Activated CD4-positive, CD25-positive, alpha-beta regulatory T cell treated with anti-CD3 and anti-CD28 coated beads, Interleukin-2, amount 50 U/mL, for 16 hours (primary cell): ENCODE results near the gene PCYT2.

Source experiments
- DNase-seq: peaks from one replicate; pipeline ENCODE4 v3.0.0-alpha.2; 2020; ENCODE audit warnings: low read depth, low spot score

PCYT2 gene

DNA sequence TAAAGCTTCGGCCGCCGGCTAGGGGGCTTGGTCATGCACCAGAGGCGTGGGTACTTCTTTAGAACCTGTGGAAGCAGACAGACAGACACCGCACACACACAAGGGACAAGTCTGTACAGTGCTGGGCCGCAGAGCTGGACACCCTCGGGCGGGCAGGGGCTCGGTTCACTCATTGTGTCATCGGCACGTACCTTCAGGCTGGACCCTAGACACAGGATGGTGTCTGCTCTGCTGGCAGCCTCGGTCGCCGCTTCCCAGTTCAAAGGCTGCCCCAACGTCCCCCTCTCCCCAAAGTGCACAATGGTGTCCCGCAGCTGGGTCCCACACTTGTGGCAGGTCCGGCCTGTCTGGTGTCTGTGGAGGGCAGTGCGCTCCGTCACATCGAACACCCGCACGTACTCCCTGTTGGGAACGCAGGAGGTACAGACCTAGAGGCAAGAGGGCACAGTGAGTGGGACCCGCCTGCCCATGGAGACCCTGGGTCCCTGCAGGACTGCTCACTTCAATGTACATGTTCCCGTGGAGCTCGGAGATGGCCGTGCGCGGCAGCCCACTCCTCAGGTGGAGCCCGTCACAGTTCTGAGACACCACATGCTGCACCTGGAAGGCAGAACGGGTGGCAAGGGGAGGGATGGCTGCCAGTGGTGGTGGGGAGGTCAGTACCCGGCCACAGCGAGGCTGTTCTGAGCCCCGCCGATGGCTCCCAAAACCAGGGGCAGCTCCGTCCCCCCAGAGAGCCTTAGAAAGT is 3.1 kb upstream of the PCYT2 start:
- DNase-seq = no peak

DNA sequence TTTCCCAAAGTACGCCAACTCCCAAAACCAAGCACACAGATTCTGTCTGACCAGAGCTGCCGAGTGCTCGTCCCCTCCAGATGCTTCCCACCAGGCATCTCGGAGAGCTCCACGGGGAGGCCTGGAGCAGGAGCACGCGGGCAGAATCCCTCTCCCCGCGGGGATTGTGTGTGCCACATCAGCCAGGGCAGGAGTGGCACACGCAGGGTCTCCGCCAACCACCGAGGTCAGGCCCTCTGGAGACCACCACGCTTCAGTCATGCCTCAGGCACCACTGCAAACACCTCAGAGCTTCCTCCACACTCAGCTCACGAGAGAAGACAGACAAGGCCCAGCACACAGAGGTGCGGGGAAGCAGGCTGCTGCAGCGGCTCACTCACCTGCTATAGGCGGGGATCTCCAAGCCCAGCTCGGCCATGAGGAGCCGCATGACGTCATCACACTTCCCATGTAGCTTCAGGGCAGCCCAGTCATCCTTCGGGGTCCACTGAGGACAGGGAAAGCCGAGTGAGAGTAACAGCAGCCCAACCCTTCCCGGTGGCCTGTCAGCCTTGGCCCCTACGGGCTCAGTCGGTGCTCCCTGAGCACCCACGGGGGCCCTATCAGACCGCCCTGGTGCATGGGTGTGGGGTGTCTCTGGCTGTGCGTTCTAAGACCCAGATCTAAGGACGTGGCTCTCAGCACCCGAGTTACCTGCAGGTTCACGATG is 2.3 kb upstream of the PCYT2 start:
- no peak for DNase-seq

DNA sequence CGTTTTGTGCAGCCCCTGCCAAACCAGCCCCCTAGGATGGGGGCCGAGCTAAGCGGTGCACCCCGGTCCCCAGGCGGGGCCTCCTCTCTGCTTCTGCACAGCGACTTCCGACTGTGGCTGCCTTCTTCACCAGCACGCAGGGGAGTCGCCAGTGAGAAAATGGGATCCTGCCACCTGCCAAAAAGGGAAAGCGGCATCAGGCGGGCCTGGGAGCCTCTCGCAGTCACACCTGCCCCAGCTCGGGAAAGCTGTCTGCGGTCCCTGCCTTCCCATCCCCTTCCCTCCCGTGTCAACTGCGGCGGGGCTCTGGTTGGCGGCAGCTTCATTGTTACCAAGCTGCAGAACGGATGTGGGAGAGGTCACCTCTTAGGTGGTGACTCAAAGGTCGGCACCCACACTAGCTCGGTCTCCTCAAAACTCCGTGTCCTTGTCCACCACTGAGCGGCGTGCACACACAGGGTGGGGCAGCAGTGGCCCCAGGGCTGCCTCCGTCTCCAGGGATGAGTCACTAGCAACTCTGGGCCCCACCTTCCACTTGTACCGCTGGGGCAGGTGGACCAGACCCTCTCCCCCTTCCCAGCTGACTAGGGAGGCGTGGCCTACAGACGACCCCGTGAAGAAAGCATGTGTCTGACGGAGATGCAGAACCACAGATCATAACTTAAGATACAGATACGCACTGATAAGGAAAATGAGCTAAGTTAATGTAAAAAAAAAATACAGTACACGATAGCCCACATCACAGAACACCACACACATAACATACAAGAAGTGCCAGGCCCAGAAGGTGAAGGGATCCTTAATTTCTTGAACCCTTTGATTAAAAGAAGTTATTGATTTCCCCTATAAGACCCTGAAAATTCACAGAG is 1.5 kb upstream of the PCYT2 start:
- DNase-seq = no peak

DNA sequence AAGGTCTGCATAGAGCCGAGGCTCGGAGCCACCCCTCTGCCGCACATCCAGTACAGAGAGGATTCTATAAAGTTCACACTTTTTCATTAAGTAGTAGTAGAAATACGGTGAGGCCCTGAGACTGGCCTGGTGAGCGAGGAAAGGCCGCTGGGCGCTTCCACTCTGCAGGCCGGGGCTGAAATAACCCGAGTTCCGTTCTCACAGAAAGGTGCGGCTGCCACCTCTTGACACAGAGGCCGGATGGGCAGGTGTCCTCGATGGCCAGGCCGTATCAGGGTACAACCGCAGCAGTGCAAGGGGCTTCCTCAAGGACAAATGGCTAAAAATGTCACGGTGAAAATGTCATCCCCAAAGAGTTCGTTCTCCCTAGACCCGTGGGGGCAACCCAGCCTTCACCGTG is 770 bp upstream of the PCYT2 start:
- DNase-seq = no peak

DNA sequence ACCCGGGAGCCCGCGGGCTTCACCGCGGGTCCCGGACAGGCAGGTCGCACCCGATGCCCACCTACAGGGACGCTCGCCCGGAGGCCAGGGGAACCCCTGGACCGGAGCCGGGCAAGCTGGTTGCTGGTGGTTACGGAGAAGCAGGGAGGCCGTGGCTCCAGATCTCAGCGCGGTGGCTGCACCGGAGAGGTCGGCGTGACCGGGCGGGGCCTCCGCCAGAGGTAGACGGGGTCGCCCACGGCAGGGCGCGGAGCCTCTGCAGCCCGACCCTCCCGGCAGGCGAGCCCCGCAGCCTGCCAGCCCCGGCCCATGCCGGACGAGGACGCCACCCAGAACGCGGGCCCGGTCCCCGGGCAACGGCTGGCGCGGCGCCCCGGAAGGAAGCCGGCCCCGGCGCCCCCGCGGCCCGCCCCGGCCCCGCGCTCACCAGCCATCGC is 341 bp downstream of the PCYT2 start:
- no peak for DNase-seq

DNA sequence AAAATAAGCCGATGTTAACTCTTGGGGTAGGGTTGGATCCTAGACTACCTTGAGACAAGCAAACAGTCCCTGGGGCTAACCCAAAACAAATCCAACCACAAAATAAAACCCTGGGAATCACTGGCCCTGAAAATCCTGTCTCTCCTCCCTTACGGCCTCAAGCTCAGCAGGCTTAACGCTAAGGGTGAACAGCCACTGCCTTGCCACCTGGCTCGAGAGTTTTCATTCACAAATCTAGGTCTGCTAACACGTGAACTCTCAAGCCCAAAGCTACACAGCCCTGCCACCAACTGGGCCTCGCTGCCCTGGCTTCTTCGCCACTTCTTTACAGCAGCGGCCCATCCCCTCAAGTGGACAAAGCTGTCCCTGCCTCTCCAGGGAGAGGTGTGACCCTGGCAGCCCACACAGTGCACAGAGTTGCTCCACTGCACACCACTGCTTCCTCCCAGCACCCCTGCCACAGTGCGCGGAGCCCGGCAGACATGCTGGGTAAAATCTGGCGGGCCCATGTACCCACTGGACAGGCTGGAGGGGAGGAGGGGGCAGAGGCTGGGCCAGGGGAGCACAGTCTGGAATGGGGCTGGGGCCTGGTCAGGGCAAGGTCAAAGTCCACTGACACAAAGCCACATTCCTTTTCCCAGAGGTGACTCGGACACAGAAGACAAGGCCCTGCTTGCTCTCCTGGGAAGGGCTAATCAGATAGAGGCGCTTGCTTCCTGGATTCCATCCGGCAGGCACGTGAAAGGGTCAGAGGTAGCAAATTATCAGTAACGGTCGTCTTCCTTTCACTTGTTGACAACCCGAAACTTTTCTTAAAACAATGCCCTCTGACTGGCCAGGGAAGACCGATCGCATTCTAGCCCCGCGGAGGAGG is 996 bp downstream of the PCYT2 start:
- no peak for DNase-seq

DNA sequence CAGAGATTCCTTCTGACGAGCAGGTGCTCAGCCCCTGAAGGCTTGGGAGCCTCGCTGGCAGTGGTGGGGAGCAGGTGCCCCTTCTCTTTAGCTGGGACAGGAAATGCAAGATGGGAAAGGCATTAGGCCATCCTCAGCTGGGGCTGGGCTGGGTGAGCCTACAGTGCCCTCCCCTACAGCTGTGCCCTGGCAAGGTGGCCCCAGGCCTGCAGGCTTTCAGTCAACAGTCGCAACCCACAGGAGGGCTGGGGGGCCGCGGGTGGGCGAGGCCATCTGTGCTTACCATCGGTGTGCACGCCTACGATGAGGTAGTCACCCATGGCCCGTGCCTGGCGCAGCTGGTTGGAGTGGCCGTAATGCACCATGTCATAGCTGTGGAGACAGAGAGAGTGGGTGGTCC is 2.0 kb downstream of the PCYT2 start:
- DNase-seq = no peak

DNA sequence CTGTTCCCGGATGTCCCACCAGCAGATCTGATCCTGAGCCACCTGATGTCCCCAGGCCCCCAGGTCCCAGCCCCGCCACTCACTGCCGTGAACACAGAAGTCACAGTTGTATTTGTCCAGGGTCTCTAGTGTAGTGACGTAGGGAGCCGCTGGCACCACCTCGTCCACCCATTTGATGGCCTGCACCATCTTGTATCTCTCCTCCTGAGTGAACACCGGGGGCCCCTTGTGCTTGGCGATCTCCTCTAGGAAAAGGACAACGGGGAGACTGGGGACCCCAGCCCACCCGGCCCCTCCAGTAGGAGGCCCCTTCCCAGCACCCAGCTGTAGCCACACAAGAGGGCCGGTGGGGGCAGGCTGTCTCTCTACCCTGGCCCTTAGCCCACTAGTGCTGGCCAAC is 2.4 kb downstream of the PCYT2 start:
- no peak for DNase-seq

DNA sequence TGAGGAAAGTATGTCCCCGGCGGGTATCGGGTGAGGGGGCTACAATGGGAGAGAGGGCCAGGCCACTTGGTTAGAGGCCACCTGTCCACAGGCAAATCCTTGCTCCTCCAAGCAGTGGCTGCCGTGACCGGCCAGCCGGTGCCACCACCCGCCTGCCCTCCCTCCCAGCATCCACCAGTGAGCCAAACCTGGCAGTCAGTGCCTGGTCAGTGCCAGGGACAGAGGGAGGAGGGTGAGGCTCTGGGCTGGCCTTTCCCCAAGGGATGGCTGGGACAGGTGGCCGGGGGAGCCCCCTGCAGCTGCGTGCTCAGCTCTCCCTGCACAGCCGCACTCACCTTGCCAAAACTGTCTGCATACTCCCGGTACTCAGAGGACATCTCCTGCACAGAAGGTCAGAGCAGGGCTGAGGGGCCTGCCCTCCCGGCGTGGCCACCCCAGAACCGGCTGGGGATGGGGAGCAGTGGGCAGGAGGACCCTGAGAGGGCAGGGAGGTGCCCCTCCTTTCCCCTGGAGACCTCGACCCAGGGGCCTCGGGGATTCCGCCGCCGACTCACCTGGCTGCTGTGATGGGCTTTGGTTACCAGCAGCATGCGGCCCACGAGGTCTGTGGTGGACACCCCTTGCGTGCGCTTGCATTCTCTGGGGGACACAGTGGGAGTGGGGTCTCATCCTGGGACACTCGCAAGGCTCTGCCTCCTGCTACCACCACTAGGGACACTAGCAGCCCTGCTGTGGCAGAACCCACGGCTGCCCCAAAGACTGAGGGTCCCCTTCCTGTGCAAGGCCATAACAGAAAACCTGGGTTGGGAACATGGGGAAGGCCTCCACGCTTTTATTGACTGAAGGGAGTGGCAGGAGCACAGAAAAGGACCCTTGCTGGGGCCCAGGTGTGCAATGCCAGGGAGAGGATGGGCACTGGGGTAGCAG is 3.7 kb downstream of the PCYT2 start:
- DNase-seq = no peak

DNA sequence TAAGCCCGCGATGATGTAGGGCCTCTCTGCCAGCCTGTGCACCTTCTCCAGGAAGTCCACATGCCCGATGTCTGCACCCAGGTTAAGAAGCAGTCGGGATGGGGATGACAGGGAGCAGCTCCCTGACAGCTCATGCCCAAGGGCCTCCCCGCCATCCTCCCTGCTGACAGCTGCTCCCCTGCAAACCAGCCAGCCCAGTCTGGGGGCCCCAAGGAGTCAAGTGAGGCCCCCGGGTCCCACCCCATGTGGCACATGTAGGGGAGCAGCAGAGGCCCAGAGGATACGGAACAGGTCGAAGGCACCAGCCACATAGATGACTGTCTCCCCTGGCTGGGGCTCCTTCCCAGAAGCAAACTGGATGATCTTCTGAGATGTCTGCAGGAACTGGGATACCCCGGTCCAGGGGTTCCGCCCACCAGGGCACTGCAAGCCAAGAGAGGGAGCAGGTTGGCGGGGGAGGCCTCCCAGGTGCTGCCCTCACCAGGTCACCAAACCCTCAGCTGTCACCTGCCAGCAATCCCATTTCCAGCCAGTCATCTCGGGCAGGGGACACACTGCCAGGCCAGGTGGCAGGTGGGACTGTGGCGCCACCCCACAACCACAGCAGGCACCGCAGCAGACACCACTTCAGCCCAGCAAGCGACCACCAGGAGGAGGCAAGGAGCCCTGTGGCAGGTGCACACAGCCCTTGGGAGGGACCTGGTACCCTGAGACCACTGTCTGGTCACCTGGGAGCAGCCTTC is 4.6 kb downstream of the PCYT2 start:
- no peak for DNase-seq

DNA sequence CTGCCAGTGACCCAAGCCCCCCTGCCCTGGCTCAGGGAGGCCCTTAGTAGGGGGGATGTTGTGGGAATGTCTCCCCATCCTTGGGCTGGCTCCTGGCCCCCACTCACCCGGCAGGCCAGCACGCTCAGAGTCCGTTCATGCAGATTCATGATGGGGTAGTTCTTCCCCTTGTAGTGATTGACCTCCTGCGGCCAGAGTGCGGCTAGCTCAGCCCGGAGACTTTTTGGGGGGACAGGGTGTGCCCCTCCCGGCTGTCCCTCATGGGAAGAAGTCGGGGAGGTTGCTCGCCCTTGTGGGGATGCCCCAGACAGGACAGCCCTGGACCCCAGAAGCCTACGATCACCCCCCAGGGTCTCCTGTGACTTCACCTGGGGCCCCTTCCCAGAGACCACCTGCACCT is 5.2 kb downstream of the PCYT2 start:
- DNase-seq = no peak

DNA sequence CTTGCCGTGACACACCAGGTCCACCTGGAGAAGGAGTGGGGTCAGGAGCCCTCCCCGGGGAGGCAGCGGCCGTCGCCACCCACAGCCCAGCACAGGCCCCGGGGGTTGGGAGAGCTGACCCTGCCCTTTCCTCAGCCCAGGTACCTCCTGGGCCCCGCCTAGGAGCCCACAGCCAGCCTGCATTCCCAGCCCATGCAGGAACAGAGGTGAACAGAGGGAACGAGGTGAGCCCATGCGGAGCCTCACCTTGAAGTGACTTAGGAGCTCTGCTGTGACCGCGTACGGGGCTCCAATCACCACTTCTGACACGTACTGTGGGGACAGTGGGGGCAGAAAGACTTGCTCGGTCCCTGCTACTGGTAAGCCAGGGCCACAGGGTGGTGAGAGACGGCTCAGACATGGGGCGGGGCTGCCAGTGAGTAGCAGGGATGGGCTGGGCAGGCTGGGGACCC is 5.7 kb downstream of the PCYT2 start:
- DNase-seq = no peak

DNA sequence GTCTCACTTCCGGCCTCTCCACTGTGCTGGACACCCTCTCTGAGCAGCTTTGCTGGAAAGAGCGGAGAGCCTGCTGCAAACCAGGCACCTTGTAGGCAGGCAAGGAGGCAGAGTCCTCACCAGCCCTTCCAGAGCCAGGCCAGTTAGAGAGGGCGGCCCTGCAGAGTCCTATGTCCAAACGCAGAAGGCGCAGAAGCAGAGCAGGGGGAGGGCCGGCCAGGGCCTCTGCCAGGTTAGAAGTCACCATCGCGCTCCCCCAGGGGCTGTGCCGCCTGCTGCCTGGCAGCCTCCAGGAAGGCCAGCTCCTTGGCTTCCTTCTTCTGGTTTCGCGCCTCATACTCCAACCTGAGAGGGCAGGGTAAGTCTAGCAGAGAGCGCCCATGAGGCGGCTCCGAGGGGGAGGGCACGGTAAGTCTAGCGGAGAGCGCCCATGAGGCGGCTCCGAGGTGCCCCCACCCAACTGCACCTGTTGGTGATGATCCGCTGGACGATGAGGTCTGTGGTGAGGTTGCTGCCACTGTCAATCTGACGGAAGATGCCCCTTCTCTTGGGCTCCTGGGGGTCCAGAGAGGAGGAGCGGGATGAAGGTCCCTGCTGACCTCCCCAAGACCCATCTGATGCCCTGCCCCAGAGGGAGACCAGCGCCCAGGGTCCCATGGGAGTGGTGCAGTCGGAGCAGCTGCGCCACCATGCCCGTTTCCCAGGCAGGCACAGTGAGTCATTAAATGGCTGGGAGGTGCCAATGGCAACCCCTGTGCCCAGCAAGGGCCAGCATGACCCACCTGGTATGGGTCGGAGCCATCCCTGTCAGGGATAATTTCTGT is 6.4 kb downstream of the PCYT2 start:
- DNase-seq = no peak

DNA sequence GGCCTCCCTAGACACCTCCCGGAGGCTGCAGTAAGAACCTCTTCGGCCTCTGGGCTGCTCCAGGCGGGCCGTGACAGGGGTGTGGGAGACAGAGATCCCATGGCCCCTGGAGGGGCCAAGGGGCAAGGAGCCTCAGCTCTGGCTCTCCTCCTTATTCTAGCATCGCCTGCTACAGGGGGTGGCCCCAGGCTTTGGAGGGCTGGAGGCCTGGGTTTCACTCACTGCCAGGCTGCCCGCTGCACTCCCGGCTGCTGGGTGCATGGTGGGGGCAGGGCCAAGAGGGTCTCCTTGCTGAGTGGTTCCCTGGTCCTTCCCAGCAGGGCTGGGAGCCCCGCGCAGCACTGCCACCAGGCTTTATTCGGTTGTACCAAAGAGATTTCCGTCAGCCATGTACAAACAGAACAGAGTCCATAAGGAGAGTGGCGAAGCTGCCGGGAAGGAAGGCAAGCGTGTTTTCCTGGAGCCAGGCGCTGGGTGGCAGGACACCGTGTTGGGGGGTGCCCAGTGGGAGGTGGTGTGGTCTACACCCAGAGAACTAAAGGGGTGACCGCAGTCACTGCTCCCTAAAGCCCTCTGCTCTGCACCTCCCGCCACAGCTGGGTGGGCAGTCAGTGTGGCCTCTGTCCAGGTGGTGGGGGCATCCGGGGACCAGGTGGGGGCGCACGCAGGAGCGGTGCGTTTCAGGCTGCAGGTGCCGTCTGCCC is 7.2 kb downstream of the PCYT2 start:
- no peak for DNase-seq

DNA sequence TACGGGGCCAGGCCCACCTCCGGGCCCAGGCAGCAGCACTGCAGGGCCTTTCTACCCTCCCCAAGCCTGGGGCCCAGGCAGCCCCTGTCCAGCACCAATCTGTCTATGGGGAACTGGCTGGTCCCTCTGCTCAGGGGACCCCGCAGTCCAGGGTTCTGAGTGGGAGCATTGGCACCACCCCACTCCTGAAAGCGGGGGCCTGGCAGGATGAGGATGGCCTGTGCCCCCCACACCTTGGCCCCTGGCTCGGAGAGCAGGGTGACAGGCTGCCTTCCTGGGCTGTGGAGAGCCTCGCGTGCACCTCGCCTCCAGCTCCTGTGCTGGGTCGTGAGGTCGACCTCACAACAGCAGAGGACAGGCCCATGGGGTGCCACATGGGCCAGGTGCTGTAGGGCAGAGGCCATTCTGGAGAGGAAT is 7.8 kb downstream of the PCYT2 start:
- no peak for DNase-seq

DNA sequence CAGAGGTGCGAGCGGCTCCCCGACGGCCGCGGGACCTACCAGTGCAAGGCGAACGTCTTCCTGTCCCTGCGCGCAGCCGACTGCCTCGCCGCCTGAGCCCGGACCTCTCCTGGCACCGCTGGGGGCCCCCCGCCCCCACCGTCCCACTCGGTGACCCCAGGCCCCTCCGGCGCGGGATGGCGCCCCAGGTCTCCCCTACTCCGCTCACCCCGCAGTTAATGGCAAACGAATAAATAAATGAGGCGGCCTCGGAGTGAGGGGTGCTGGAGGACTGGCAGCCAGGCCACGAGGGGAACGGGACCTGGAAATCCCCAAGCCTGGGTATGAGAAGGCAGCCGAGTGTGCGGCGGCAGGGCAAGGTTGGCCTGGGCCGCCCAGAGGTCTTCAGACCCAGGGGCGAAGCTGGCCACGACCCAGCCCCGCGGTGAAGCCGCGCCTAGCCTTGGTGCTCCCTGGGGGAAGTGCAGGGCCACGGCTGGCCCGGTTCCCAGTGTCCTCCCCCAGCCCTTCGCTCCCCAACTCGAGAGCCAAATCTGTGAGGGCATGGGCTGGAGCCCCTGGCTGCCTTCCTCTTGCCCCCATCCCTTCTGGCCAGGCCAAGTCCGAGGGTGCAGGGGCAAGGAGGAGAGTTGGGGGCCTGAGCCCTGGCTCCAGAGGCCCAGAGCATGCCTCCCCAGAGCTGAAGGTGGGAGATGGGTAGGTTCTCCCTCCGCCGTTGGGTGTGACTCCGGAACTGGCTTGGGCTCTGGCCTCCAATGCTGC is 8.4 kb downstream of the PCYT2 start:
- no peak for DNase-seq

DNA sequence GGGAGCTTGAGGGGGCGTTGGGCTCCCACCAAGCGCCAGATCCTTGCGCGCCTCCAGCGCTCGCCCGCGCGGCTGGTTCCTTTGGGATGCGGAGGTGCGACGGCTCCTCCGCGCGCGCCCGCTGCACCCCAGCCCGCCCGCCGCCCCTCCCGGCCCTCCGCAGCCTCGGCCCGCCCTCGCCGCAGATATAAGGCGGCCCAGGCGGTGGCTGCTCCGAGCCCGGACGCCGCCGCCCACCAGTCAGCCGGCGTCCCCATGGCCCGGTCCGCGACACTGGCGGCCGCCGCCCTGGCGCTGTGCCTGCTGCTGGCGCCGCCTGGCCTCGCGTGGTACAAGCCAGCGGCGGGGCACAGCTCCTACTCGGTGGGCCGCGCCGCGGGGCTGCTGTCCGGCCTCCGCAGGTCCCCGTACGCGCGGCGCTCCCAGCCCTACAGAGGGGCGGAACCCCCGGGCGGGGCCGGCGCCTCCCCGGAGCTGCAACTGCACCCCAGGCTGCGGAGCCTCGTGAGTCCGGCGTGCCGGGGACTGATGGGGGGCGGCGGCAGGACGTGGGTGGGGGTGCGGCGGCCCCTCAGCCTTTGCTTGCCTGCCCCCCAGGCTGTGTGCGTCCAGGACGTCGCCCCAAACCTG is 9.1 kb downstream of the PCYT2 start, which contains the start of gene NPB:
Gene NPB, plus strand, starts transcription at position 216 of the 630 bp plus-strand sequence. Its CDS starts 40 bp downstream, at position 256.
- no peak for DNase-seq
